ENCODE results near the gene MRPL37. TPM values are rescaled to one million over a fixed set of nuclear protein-coding genes. Genes with fewer than 3 reads are reported as not detected.

MRPL37 gene
- total and polyA plus RNA-seq, 2 of the 4 experiments (the other 2 are of a cell fraction): 42.8 to 132 TPM

DNA sequence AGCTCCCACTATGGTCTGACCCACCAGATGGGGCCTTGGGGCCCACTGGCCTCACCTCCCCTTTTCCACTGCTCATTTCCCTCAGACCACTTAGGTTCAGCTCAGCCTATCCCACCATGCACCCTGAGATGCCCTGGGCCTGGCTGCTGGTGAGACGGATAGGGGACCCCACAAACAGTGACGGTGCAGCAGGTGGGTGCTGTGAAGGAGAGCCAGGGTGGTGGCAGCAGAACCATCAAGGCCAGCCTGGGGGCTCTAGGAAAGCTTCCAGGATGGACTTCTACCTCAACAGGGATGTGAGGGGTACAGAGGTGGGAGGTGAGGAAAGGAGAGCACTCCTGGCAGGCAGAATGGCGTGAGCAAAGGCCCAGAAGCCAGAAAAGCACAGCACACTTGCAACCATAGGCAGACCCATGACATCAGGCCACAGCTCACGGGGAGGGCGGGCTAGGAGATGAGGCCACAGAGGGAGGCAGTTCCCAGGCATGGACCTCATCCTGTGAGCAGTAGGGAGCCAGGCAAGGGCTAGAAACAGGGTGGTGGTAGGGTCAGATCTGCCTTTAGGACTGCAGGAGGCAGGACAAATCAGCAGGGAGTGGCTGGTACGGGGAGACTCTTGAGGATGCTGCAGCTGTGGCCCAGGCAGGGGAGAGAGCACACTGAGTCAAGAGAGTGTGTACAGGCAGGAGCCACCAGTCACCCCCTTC is 23.2 kb upstream of the MRPL37 start:
- H3K4me1 ChIP-seq (ENCODE audit: control insufficient read depth, insufficient read depth, low read length): 0 out of 2 replicates have a peak, but pooled peaks cover 2% of the 10 kb centered on the region
- H2AFZ ChIP-seq (replicated peaks; ENCODE audit: low read length, poor library complexity): no peak overlapping the region
- DNase-seq (no peak), ATAC-seq (ENCODE audit: low read depth) (no peak)
- H2BK20ac ChIP-seq (ENCODE audit: low read depth, low read length): no peak overlapping the region
- no peak overlapping the region for H3K14ac ChIP-seq (replicated peaks; ENCODE audit: low read depth, low read length)
- in situ Hi-C loops (cut with MboI; ENCODE audit: low sequenced_read_pairs) (no loop called here), intact Hi-C loops (cut with micrococcal nuclease) (no loop called here), dilution Hi-C loops (cut with HindIII; ENCODE audit: low sequenced_read_pairs, unreplicated experiment) (no loop called here)
- peaks cover 2% of the 10 kb centered on the region; the same call in 1 of the 2 replicates for H3K36me3 ChIP-seq (ENCODE audit: control insufficient read depth, insufficient read depth, low read length)
- no peak overlapping the region for H4K5ac ChIP-seq (ENCODE audit: low read depth, low read length)
- H3K27ac ChIP-seq (ENCODE audit: insufficient read depth, low read length): no peak overlapping the region
- H3K9me1 ChIP-seq (ENCODE audit: insufficient read depth, low read length): no peaks in the 10 kb centered on the region
- no peak overlapping the region for H4K8ac ChIP-seq (ENCODE audit: low read depth in 2 of 2, low read length in 2 of 2)
- TF ChIP-seq FOS (IDR thresholded peaks at IDR 0.05; ENCODE audit: low read depth, low read length) (no peak), SMC3 (IDR thresholded peaks at IDR 0.05; ENCODE audit: low read depth, low read length) (no peak), USF2 (IDR thresholded peaks at IDR 0.05; ENCODE audit: low read depth, low read length) (no peak), RAD21 (IDR thresholded peaks at IDR 0.05; ENCODE audit: low read length) (no peak), CHD1 (IDR thresholded peaks at IDR 0.05; ENCODE audit: low read depth, low read length) (no peak)
- no peak overlapping the region for H2BK120ac ChIP-seq (ENCODE audit: low read depth, low read length)
- H2AK5ac ChIP-seq (ENCODE audit: low read depth, low read length): no peak overlapping the region
- no peaks in the 10 kb centered on the region for H3K27me3 ChIP-seq (ENCODE audit: control insufficient read depth, insufficient read depth, low read length)
- H3K4me3 ChIP-seq (ENCODE audit: insufficient read depth, low read depth, low read length): no peak overlapping the region
- no peaks in the 10 kb centered on the region for H3K9me3 ChIP-seq (ENCODE audit: control insufficient read depth, insufficient read depth, low read length)
- no peak overlapping the region for H2BK15ac ChIP-seq (ENCODE audit: low read depth, low read length)
- no peak overlapping the region for H3K18ac ChIP-seq (ENCODE audit: low read depth, low read length)
- no peak overlapping the region for H3K4me2 ChIP-seq (ENCODE audit: low read depth, low read length)
- H2AK9ac ChIP-seq (replicated peaks; ENCODE audit: low read depth, low read length, poor library complexity): no peak overlapping the region
- H2BK5ac ChIP-seq (ENCODE audit: low read depth, low read length, poor library complexity, severe bottlenecking): no peak overlapping the region
- no peaks in the 10 kb centered on the region for H3K79me1 ChIP-seq (ENCODE audit: low read depth in 1 of 2, low read length in 2 of 2)
- POLR2A ChIA-PET (ENCODE audit: unreplicated experiment): no interaction called here
- no peak overlapping the region for H3K9ac ChIP-seq (ENCODE audit: low read depth, low read length)
- no peak overlapping the region for H3K4ac ChIP-seq (ENCODE audit: low read depth, low read length)
- no peaks in the 10 kb centered on the region for H4K20me1 ChIP-seq (ENCODE audit: insufficient read depth, low read length)
- no peak overlapping the region for H4K91ac ChIP-seq (ENCODE audit: insufficient read depth, low read depth, low read length)
- BruUV-seq (replicated peaks): no TSS peak
- CTCF ChIA-PET: no interaction called here
- 81% methylated on average over 4 of the region's 6 CpGs; no CpG with 5 or more reads in 1 of the 2 experiments for WGBS, 2 experiments (ENCODE audit: extremely low coverage in 2 of 2, insufficient read length in 1 of 2)
- H3K23ac ChIP-seq (ENCODE audit: low read depth, low read length): no peak overlapping the region
- H3K56ac ChIP-seq (ENCODE audit: extremely low read depth, insufficient read depth, low read length): no peak overlapping the region

Measured in IMR-90 (cell line).